GM21529 (cell line): ENCODE data around the gene INPP5A.

Experiments used
- ATAC-seq: cut with Tn5 transposase; IDR thresholded peaks from one replicate; pipeline ENCODE4 v1.9.1; 2021; ENCODE audit not compliant: unreplicated experiment

INPP5A gene

DNA sequence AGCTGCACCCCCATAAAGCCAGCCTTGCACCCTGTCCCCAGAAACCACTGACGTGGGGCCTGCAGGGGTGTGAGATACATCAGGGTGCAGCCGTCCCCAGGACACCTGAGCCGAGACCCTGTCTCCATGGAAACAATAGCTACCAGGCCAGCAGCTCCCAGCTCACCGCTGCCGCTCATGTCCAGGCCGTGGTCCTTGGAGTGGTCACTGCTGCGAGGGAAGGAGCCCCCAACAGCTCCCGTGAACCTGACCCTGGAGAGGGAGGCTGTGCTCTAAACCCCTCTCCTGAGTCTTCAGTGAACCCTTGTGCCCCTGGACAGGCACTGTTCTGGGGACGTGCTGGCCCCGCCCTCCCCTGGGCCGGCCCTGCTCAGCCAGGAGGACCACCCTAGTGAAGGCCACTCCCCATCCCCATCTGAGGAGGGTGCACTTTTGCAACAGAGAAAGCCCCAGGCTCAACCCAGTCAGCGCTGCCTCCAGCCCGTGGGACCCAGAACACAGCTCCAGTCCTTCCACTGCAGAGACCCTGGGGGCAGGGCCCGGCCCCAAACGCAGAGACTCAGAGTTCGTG is 19.6 kb upstream of the INPP5A start:
- ATAC-seq, result no peak

DNA sequence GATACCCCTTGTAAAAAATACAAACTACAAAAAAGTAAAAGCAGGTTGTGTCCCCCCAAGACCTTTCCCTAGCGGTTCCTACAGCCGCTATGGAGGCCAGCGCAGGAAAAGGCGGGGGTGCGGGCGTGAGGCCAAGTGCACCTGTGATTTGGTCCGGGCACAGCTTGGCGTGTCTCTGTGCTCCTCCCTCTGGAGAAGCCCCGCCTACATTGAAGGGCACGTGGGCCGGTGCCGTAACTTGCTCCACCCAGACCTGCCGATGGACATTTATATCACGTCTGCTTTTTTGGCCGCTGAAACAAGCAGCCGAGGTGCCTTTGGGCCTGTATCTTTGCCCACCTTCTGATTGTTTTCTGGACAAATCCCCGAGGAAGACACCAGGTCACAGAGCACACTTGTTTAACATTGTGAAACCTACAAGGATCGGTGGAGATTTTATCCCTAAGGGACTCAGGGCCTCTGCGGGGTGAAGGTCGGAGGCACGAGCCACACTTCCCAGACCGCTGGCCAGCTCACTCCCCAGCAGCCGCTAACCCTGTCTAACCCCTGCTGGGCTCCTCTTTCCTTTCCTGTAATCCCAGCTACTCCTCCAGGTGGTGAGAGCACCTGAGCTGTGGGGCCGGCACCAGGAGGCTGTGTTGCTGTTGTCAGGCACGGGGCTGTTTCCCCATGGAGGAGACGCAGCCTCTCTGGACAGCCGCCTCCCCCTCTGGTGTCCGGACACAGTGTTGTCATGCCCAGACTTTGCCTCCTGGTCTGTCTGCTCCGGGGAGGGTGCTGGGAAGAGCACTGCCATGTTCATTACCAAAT is 18.8 kb upstream of the INPP5A start:
- no peak for ATAC-seq

DNA sequence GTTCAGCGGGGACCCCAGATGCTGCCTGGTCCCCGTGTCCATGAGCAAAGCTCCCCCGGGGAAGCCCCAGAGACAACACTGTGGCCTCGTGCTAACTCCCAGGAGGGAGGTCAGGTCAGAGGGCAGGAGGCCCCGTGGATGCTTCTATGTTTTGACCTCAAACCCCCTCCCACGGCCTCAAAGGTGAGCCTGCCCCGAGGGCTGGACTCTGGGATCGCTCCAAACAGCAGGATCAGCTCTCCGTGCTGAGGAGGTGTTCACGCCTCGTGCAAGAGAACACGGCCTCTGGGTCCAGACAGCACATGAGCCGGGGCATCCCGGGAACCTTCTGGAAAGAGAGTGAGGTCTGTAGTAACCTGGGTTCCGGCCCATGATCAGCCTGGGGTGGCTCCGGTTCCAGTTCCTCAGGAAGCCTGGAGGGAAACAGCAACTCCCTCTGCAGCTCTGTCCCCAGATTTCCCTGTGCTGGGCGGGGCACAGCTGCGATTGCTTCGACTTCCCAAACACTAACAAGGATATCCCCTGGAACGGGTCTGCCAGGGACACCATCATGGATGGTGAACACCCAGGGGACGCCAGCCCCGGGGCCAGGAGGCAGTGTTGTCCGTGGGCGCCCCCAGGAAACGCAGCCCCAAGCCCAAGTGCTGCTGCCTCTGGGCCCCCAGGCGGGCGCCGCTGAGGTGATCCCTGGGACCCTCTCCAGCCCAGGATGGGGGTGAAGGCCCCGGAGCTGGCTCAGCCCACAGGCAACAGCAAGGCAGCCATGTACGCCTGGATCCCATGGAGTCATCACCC is 18.0 kb upstream of the INPP5A start:
- no peak for ATAC-seq

DNA sequence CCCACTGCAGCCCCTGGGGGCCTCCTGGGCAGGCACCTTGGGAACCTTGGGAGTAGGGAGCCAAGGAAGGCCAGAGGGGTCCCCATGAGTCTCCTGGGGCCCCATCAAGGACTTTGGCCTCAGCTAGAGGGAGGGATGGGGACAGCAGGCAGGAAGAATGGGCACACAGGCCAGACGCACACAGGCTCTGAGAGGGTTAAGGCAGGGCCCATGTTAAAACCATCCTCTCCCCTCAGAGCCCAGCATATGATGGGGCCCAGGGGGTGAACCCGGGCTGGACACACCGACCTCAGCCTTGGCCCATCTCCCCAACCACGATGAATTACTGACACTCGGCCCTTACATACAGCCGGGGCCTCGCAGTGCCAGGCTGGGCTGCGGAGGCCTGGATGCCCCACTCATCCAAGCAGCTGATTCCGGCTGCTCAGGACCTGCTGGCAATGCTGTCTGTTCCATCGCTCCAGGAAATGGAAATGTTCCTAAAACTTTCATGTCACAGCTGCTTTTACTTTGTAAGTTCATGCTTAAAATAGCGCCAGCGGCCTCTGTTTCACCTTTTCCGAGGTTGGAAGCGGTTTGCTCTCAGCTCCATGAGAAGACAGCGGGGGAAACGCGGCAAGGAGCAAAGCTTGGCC is 17.3 kb upstream of the INPP5A start:
- ATAC-seq, result no peak

DNA sequence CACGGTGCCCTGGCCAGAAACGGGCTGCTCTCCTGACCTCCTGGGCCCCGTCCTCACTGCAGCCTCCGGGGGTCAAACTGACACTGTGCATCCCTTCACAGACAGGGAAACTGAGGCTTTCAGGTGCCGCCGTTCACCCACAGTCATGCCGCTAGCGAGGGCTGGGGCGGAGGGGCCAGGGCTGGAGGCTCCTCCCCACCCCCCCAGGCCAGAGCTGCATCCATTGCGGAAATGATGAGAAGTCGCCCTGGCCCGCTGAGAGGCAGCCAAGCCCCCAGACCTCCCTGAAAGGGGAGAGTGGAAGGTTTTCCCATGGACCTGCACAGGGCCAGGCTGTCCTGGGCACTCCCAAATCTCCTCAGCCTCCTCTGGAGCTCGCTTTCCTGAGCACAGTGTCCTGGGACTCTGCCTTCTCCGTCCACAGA is 16.5 kb upstream of the INPP5A start:
- no peak for ATAC-seq

DNA sequence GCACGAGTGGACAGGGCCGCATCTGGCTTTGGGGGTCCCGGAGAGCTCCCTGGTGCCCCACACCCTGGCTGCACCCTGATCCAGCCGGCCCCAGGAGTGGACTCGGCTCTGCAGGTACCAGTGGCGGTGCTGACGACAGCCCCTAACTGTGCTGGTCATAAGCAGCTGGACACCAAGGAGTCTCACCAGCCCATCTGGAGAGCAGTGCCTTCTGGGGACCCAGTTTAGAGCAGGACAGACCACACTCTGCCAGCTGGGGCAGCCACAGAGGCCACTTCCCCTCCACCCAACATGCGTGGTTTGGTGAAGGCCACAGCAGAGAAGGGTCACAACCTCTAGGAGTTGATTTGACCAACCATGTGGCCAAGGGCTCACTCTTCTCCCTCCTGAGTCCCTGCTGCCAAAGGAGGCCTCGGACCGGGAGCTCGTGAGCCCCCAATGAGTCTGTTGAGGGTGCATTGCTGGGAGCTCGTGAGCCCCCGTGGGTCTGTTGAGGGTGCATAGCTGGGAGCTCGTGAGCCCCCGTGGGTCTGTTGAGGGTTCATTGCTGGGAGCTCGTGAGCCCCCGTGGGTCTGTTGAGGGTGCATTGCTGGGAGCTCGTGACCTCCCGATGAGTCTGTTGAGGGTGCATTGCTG is 16.0 kb upstream of the INPP5A start:
- ATAC-seq, result no peak

DNA sequence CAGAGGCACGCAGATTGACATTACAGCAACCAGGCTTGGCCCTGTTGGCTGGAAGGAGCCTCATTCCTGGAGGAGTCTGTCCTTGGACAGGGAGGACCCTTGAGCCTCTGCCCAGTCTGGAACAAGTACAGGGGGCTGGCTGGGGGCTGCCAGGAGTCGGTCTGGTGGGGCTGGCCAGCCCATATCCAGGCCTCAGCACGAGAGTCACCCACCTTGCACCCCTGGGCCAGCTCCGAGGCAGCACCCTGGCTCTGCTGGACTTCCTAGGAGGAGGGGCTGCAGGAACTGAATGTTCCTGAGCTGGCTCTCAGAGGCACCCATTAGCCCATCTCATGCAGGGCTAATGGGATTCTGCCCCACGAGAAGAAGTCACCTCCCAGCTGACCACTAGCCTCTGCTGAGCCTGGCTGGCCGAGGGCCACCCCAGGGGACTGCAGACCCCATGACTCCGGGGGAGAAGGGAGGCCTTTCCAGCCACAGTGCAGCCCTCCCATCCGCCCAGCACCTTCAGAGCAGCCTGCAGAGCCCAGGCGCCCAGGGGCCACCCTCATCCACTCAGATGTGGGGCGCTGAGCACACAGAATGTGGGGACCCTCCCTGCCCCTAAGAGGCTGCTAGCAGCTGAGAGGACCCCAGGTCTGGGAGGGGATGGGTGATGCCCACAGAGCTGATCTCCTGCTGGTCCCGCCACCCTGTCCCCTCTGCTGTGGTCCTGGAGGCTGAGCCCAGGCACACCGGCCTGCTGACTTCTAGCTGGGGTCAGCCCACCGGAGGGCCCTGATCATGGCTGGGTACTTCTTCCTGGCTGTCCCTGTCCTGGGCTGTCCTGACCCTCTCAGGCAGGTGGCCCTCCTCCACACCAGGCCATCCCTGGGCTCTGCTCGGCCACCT is 14.8 kb upstream of the INPP5A start:
- ATAC-seq, result no peak

DNA sequence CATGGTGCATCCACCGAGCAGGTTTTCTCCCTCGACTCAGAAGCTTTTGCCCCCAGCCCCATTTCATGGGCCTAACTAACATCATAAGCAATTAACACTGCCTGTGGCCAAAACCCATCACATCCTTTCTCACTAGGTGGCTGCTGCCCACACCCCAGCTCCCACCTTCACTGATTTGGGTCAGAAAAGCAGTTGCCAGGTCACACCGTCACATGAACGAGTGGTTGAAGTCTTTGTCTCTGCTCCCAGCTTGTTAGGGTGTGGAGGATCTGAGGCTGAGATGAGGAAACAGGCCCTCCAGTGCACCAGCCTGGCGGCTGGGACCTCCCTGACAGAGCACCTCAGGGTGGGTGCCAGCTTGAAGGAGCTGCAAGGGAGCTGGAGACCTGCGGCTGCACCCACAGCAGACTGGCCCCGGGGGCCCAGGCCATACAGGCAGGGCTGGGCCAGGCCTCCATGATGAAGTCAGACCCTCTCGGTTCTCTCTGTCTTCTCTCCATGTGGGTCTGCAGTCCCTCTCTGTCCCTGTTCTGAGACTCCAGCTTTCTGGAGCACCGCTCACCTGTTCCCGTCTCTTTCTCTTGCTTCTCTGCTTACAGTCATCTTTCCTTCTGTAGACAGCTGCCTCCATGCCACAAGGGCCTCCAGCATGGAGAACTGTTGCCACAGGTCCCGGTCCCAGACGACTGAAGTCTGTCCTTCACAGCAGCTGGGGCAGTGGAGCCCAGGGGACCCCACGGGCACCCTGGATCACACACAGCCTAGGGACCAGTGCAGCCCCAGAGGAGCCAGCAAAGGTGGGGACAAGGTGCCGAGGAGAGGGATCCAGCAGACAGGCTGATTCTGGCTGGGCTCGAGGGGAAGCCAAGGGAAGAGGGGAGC is 13.8 kb upstream of the INPP5A start:
- ATAC-seq, result no peak

DNA sequence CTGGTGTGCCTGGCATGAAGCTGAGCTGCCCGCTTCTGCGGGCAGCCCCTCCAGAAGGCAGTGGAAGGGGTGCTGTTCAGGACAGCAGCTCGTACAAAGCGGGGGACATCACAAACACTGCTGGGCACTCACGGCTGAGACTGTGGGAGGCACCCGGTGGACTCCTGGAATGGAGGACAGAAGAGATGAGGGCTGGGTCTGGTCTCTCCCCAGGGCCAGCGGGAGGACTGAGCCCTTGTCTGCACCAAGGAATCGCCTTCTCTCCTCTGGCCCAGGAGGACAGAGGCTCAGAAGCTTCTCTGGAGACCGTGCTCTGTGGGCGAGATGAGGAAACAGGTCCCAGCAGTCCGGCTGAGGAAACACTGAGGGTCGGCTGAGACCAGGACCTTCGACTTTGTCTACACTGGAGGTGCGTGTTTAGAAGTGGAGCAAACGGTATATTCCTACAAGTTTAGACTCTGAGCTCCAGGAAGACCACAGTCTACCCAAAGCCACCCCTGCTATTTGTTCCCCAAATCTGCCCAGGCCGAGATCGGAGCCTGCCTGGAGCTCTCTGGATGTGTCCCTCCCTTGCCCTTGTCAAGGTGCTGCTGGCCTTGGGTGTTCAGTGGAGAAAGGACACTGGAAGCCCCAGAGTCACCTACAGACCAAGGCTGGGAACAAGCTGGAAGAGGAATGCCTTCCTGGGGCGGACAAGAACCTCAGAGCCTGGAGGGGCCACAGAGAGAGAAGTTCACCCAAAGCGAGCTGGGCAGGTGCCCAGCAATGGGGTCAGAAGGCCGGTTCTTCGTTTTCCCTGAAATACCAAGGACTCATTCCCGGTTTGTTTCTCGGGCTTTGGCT is 12.9 kb upstream of the INPP5A start:
- ATAC-seq, result no peak

DNA sequence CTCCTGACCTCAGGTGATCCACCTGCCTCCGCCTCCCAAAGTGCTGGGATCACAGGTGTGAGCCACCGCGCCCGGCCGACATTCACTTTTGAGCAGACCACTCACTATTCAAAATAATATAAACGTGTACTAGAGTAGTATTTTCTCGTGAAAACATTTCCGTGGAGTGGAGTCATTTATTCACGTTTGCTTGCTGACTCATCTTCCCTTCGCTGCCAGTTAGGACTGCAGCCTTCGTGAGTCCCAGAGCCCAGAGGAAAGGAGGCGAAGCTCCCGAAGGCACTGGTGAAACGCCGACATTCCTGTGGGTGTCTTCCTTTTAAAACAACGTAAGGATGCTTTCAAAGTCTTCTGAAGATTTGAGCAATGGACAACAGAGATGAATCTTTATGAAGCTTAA is 10.9 kb upstream of the INPP5A start:
- ATAC-seq, result no peak

DNA sequence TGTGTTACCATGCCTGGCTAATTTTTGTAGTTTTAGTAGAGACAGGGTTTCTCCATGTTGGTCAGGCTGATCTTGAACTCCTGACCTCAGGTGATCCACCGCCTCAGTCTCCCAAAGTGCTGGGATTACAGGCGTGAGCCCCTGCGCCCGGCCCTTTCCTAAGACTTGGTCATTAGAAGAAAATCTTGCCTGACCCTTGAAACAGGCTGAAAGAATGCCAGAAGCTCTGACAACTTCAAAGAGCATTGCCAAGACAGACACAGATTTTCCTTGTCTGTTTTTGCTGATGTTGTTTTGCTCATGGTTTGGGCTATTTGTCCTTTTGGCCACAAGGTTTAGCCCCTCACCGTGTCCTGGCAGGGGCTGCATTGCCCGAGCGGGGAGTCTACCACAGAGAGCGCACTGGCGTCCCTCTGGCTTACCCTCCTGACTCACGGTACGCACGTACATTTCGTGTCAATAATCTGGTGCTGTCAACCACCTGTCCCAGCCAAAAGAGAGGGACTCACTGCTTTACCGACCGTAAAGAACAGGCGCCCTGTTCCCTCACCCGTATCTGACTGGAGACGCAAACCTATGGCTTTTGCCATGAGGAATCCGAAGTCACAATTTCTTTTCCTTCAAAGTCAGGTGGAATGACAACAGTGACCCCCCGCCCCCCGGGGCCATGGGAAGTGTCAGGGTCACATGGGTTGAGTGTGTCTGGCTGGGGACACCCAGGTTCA is 10.1 kb upstream of the INPP5A start:
- no peak for ATAC-seq

DNA sequence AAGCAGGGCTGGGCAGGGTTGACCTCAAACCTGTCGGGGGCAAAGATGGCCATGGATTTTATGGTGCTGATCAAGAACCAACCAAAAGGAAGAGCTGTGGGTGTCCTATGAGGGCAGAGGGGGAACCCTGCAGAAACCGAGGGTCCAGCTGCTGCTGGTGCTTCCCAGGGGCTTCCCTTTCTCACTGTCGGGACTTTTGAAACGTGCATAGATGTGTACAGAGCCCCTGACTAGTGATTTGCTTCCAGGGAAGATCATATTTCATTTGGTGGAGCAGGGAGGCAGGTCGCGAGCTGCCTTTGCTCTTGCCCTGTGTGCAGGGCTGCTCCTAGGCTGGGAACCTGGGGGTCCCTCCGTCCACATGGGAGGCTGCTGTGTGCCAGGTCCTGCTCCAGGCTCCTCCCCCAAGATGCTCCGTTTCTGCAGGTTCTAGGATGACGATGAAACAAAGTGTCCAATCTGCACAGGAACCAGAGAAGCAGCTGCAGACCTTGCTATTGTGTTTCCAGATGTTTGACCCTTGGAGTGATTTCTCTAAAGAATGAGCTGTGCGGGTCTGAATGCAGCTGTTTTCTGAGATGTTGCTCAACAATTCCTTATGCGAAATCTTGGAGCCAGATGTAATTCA is 9.4 kb upstream of the INPP5A start:
- no peak for ATAC-seq

DNA sequence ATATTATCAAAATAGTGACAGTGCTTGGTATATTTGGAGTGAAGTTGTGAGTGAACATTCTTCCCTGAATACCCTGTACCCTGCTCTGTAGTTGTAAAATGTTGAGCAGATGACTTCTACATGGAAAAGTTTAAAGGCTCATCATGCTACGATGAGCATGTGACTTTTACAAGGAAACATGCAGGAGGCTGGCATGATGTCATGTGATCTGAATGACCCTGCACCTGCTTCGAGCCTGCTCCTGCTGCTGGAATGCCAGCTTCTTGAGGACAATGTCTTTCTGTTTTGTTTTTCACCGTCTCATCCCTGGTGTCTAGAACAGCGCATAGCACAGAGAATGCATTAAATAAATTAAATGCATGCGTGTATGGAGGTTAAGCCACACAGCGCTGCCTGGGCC is 5.4 kb upstream of the INPP5A start:
- ATAC-seq, result no peak

DNA sequence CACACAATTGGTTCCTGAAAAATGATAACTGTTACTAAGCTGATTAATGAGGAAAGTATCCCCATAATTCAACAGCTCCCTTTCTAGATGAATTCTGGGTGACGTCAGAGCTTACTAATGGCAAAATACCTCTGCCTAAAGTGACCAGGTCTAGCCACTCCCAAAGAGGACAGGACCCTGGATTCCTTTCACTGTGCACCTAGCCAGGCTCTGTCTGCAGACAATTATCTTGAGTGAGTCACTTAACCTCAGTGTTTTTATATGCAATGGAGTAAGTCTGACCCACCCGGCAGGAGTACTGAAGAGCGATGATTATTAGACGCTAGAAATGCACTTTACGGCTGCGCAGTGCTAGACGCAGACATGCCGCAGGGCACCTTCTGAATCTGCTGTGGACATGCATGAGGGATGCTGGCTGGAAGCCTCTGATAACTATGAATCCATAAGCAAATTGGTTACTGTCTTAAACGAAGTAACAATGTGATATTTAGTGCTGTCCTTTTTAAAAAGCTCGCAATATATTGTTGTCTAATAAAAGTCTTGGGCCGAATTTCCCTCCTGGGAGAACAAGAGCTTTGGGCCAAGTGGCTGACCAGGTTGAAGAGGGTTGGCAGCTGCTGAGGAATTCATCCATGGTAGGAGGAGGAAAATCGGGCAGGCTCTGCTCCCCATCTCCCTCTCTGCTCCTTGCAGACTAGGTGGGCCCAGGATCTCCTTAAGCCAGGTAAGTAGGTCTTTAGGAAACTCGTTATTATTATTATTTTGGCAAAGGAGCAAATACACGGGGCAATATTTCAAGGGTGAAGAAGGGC is 4.6 kb upstream of the INPP5A start:
- no peak for ATAC-seq

DNA sequence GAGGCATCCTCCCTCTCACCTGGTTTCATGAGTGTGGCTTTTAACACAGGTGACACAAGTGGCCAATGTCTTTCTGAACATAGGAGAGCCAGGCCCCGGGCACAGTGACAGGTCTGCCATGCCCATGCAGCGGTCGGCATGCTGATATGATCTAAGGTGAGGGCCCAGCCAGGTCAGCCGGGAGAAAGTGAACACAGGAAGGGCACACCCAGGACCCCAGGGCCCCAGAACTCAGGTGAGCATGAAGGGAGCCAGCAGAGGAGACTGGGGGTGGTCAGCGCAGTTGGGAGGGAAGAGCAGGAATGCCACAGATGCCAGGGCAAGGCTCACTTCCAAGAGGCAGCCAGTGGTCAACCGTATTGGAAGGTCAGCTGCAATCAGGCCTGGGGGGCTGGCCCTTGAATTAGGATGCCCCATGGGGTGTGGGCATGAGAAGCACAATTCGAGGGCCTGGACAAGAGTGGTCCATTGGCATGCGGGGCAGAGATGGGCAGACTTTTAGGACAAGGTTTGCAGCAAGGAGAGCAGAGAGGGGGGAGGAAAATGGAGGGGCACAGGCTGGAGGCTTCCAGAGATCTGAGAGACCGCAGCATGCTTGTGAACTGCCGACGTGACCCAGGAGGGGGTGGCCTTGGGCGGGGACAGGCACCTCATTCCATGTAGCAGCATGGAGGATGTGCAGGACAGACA is 3.9 kb upstream of the INPP5A start:
- no peak for ATAC-seq
